HUDEP-2 (cell line): ENCODE data around the gene AXDND1.
"Not testable (repeated sequence)": the region's sequence is repeated elsewhere in the genome, so short reads cannot be mapped to it uniquely, and the experiment has no call there.

Source experiments
- DNase-seq, 76 experiments: peaks; one replicate each; lab custom pipeline; 2025; ENCODE audit not compliant: unreplicated experiment in 76 of 76; lab: John Stamatoyannopoulos, UW

AXDND1 gene

GRCh38 chr1:179459606-179460206 lies 93.9 kb downstream of the AXDND1 start:
- not testable (repeated sequence) for DNase-seq

- not testable (repeated sequence) for DNase-seq
Observed at GRCh38 chr1:179465661-179466060, 99.9 kb downstream of the AXDND1 start.

- DNase-seq, result no peak
Observed at GRCh38 chr1:179474713-179475112, 108.9 kb downstream of the AXDND1 start.

DNA sequence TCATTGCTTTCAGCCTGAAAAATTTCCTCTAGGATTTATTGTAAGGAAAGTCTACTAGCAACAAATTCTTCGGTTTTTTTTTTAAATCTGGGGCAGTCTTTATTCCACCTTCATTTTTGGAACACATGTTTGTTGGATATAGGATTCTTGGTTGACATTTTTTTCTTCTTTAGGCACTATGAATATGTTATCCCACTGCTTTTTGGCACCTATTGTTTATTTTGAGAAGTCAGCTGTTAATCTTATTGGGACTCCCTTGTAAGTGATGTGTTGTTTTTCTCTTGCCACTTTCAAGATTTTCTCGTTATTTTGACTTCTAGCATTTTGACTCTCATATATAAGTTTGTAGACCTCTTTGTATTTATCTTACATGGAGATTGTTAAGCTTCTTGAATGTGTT lies 110.7 kb downstream of the AXDND1 start:
- no peak for DNase-seq

GRCh38 chr1:179478370-179478769 lies 112.6 kb downstream of the AXDND1 start:
- no peak for DNase-seq

DNA sequence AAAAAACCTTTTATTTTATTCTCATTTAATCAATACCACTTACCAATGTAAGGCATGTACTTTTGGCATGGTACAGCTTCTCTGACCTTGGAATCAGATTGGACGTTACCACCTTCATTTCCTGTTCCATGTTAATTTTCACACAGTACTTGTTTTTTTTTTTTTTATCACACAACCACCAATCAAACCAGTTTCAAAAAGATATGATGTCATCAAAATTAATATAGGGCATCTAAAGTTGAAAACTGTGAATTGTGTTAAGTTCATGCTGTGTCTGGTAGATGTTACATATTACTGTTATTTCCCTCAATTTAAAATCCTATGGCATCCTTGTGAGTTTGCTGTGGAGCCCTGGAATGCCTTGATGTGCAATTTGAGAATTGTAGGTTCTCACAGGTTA lies 124.8 kb downstream of the AXDND1 start:
- no peak for DNase-seq

DNA sequence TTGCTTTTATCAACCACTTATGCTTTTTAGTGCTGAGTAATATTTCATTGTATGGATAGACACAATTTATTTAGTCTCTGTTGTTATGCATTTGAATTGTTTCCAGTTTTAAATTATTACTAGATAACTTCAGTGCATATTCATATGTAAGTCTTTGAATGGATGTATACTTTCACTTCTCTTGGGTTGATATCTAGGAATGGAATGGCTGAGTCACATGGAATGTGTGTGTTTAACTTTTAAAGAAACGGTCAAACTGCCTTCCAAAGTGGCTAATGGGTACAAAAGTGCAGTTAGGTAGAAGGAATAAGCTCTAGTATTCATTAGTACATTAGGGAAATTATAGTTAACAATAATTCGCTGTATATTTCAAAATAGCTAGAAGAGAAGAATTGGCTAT lies 127.6 kb downstream of the AXDND1 start:
- no peak for DNase-seq

DNA sequence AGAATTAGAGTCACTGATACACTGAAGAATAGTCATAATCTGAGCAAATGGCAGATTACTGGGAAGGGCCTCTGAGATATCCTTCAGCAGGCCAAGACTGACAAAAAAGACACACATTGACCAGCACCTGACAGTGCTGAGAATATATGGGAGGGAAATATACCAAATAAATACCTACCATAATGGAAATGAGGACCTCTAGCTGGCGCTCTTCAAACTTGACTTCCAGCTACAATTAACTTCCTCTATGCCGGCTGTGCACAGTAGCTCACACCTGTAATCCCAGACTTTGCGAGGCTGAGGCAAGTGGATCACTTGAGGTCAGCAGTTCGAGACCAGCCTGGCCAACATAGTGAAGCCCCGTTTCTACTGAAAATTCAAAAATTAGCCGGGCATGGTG lies 140.4 kb downstream of the AXDND1 start:
- no peak for DNase-seq

GRCh38 chr1:179509384-179509783 lies 143.6 kb downstream of the AXDND1 start:
- DNase-seq, result no peak

GRCh38 chr1:179510038-179510437 lies 144.3 kb downstream of the AXDND1 start:
- no peak for DNase-seq

DNA sequence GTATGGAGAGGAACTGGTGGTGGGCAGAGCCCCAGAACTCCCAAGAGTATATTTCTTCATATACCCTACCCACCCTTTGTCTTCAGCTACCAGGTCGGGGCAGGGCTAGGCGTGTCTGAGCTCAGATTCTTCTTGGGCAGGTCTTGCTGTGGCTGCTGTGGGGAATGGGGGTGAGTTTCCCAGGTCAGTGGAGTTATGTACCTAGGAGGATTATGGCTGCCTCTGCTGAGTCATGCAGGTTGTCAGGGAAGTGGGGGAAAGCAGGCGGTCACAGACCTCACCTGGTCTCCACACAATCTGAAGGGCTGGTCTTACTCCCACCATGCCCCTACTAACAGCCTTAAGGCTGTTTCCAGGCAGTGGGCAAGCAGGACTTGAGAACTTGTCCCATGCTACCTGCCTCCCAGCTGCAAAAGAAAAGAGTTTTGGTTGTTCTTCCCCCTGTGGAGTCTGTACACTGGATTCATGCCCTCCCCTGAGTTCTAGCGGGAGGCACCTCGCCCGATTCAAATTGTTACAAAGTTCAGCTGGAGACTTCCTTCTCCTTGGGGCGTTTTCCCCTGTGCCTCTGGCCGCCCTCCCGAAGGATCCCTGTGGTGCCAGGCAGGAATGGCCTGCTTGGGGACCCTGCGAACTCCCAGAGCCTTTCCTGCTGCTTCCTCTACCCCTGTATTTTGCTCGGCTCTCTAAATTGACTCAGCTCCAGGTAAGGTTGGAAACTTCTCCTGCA lies 151.4 kb downstream of the AXDND1 start:
- DNase-seq, result no peak

- DNase-seq, result not testable (repeated sequence)
Observed at GRCh38 chr1:179518544-179518943, 152.8 kb downstream of the AXDND1 start.

DNA sequence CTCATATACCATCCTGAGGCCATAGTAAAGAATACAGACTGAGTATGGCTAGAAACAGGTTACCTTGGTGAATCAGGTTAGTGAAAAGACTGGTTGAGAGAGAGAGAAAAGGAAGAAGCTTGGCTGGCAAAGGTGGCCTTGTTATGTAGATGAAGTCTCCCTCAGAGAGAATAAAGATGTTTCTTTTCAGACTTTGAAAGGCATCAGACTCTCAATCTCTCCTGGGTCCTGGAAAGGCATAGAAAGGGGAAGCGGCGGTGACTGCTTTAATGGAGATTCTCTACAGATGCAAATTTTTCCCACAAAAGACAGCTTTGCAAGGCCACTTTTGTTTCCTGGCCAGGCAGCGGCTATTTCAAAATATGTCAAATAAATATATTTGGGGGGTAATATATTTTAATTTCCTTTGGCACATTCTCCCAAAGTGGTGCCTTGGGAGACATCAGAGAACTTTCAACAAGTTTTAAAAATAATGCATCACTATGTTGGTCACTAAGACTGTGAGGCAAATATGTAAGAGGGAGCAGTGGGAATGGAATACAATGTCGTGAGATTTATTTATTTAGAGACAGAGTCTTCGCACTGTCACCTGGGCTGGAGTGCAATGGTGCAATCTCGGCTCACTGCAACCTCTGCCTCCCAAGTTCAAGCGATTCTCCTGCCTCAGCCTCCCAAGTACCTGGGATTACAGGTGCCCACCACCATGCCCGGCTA lies 163.9 kb downstream of the AXDND1 start:
- DNase-seq, result no peak

GRCh38 chr1:179530352-179530751 lies 164.6 kb downstream of the AXDND1 start:
- DNase-seq, result no peak

- no peak for DNase-seq
Observed at GRCh38 chr1:179541774-179542173, 176.0 kb downstream of the AXDND1 start.

DNA sequence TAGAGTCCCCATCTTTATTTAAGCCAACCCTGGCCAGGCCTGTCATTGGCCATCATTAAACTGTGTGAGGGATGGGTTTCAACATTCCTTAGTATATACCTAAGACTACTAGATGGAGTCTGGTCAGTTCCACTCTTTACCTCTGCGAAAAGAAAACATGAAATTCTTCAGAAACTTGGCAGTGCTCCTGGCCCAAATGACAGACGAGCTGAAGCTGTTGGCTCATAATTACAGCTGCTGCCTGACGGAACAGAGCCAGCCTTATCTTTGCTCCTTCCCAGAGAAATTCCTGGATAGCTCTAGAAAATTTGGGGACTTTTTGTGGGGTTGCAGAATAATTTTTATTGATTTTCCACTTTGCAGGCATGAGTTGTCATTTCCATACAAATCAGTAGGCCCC lies 179.6 kb downstream of the AXDND1 start:
- DNase-seq, result no peak

DNA sequence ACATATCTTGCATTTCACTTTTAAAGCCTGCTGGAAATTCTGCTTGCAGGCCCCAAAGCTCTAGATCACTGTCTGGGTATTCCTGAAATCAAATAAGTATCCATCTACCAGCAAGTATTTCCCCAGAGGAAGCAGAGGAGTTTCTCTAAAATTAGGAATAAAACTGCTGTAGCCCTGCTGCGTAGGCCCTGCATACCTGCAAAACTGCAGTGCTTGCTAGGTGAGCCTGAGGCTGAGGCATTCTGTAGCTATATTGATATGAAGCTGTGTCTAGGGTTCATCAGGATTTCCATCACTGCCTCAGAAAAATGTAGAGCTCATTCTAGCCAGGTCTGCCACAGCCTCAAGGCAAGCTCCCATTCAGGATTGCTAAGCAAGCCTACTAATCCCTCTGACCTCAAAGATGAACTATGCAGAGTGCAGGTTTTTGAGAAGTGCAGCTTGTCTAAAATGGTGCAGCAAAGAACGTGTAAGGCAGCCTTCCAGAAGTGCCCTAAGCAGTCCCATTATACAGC lies 181.3 kb downstream of the AXDND1 start:
- no peak for DNase-seq

- DNase-seq, result no peak
Observed at GRCh38 chr1:179548666-179549367, 183.0 kb downstream of the AXDND1 start.

GRCh38 chr1:179549368-179549700 lies 183.6 kb downstream of the AXDND1 start:
- no peak for DNase-seq

DNA sequence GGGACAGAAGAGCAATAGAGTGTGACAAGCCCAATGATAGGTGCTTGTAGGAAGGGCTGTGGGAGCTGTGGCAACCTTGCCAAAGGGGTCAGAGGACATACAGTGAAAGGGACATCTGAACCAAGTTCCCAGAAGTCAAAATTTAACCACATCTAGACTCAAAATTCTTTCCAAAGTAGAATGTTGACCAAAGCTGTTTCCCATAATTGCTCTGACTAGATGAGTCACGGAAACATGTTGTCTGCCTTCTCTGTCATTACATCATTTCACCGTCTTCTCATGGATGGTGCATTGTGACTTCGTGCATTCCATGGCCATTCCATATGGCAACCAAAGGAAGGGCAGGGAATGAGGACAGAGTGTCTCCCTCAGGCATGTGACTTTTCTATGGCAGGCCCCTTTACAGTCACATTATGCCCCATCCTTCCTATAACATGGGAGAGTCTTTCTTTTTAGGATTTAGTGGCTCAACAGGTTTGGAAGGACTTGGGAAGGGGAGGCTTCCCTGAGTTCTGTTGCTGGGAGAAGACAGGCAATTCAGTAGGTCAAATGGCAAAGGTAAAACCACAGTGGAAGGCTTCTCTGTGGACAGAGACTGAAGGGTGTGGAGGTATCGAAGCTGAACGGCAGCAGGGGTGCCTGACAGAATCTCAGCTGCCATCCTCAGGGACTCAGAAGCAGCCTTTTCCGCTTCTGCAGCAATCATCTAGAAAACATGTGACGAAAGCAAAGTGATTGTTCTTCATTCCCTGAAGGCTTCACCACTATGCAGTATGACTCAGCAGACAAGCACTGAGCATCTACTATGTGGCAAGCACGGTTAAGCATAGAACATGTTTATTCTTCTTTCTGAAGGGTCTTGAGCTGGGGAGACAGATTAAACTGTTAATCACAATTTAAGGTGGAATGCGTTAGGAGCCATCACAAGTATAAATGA lies 185.2 kb downstream of the AXDND1 start:
- no peak for DNase-seq
